ENCODE data around the gene BFSP2.
A peak's percentile ranks its signal among the peaks of the same experiment; 100 is the strongest.

Gene BFSP2

GRCh38 chr3:133419151-133419909, 19.5 kb downstream of the BFSP2 start:
- no peak for DNase-seq (ENCODE audit: low read depth)

DNA sequence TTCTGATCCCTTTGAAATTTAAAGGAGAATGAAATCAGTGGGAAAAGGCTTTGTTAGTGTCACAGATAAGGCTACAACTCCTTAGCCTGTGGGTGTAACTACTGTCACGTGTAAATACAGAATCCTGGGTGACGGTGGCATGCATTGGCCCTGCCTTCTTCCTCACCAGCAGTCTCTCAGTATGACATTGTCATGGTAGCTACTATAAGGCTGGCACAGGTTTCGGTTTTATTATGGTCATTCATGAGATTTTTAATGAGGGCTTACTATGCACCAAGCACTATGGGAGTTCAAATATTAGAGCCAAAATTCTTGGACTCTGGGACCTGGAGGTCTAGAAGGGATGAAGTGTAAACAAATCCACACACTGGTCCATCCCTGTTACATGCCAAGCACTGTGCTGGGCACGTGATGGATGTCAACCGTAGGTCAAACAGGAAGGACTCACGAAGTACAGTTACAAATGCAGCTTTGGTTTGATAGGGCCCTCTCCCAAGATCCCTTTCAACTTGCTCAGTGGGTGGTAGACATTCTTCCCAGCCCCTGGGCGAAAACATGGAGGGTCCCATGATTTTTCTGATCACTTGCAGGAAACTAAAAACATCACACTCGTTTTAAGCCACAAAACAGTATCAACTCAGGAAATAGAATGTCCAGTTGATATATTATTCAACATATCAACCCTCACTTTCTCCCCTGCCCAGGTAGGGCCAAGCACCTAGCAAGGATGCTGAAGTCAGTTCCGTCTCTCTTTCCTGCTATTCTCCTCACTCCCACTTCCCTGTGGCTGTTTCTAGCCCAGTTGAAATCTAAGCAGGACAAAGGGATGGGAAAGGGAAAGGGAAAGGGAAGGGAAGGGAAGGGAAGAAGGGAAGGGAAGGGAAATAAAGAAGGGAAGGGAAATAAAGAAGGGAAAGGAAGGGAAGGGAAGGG, 25.3 kb downstream of the BFSP2 start:
- no peak for DNase-seq (ENCODE audit: low read depth)

DNA sequence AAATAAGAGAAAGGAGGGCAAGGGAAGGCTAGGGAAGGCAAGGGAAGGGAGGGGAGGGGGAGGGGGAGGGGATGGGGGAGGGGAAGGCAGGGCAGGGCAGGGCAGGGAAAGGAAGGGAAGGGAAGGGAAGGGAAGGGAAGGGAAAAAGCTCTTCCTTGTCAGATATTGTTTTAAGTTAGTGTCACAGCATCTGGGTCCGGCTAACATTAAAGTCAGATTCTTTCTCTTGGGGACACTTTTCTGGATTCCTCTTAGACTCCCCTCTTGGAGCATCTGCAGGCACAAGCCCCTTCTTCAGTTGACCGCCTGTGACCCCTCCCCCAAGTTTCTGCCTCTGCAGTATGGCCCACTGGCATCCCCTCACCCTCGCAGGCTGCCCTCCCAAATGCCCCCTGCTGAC, 26.0 kb downstream of the BFSP2 start:
- DNase-seq (ENCODE audit: low read depth), result no peak

DNA sequence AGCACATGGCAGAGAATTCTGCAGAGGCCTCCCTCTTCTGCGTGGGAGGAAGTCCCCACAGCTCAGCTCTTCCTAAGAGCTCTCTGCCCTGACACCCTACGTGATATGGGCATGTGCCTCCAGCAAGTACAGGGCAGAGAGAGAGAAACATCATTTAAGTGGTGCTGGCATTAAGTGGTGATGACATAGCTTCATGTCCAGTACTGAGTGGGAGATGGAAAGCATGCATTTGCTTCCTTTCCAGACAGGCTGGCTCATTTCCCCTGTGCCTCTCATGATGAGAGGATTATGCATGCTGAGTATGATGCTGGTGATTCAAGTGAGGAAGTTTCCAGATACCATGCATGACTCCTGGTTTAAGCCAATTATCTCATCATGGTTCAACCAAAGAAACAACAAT, 26.9 kb downstream of the BFSP2 start:
- DNase-seq (ENCODE audit: low read depth), result no peak

GRCh38 chr3:133428552-133428951, 28.7 kb downstream of the BFSP2 start:
- no peak for DNase-seq (ENCODE audit: low read depth)

GRCh38 chr3:133429063-133429462, 29.2 kb downstream of the BFSP2 start:
- DNase-seq (ENCODE audit: low read depth), result no peak

- no peak for DNase-seq (ENCODE audit: low read depth)
These were observed 39.7 kb downstream of the BFSP2 start for GRCh38 chr3:133439563-133439962.

- DNase-seq (ENCODE audit: low read depth), result peak; percentile 43
These were observed 40.8 kb downstream of the BFSP2 start for GRCh38 chr3:133440652-133441051.

DNA sequence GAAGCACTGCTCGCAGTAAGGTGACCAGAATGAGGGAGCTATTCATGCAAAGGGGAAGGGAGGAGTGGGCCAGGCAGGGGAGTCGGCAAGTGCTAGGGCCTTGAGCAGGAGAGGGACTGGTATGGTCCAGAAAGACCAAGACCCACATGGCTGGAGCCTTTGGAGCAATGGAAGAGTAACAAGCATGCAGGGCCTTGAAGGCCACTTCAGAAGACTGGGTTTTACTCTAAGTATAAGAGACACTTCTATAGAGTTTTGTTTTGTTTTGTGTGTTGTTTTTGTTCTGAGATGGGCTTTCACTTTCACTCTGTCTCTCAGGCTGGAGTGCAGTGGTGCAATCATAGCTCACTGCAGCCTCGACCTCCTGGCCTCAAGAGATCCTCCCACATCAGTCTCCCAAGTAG, 42.0 kb downstream of the BFSP2 start:
- DNase-seq (ENCODE audit: low read depth), result no peak

- DNase-seq (ENCODE audit: low read depth), result no peak
These were observed 42.7 kb downstream of the BFSP2 start for GRCh38 chr3:133442518-133442917.

GRCh38 chr3:133443649-133444422, 44.0 kb downstream of the BFSP2 start:
- no peak for DNase-seq (ENCODE audit: low read depth)

- DNase-seq (ENCODE audit: low read depth), result no peak
These were observed 44.5 kb downstream of the BFSP2 start for GRCh38 chr3:133444423-133444774.

DNA sequence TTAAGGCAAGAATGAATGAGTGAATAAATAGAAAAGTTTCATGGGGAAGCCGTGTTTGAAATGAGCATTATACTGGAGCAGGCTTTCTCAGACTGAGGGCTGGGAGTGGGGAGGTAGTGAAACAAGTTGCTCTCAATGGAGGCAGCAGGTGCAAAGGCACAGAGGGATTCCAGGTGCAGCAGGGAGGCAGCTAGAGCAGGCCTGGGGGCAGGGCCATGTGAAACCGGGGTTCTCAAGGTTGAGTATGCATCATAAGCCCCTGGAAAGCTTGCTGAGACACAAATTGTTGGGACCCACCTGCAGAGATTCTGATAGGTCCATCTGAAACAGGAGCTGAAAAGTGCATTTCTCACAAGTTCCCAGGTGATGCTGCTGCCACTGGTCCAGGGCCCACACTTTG, 45.3 kb downstream of the BFSP2 start:
- no peak for DNase-seq (ENCODE audit: low read depth)

DNA sequence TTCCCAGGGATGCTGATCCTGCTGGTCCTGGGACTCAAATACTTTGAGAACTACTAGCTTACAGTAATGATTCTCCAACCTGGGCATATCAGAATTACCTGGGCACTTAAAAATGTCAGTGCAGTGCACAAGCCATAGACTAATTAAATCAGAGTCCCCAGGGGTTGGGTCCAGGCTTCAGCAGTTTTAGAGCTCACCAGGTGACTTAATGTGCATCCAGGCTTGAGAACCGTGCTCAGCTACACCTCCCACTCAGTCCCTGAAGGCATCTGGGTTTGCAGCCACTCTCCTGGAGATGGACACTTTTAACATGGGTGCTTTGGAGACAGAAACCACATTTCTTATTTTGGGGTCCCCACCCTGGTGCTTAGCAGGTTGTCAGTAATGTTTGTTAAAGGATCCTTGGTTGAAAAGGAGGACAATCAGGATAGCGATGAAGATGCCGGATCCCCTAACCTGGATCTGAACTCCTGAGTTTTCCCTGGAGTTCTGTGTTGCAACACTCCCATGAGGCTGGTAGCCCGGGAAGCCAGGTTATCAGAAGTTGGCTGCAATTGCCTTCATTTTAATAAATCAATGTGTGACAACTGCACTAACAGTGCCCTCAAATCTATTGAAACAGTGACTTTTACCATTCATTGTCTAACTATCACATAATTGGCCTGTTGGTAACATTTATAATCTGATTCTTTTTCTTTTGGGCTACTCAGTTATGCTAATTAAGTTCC, 48.1 kb downstream of the BFSP2 start:
- no peak for DNase-seq (ENCODE audit: low read depth)

DNA sequence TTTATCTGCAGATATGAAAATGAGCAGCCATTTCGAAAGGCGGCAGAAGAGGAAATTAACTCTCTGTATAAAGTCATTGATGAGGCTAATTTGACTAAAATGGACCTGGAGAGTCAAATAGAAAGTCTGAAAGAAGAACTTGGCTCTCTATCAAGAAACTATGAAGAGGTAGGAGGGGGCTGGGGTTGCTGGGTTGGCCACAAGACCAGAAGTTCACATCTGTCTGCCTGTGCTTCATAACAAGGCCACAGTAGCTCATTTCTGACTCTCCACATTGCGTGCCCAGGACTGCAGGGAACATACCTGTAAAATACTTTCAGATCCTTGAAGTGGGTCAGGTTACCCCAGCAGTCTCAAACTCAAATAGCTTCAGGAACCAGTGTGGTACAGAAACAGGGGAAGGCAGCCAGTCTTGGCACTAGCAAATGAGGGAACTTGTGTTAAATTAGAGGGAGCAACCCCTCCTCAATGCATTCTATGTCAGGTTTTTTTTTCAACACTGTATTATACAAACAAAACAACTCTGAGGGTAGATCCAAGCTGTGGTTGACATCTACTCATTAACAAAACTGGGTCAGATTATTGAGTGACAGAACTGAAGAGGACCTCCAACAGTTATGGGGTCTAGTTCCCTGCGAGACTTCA, 48.7 kb downstream of the BFSP2 start:
- no peak for DNase-seq (ENCODE audit: low read depth)

DNA sequence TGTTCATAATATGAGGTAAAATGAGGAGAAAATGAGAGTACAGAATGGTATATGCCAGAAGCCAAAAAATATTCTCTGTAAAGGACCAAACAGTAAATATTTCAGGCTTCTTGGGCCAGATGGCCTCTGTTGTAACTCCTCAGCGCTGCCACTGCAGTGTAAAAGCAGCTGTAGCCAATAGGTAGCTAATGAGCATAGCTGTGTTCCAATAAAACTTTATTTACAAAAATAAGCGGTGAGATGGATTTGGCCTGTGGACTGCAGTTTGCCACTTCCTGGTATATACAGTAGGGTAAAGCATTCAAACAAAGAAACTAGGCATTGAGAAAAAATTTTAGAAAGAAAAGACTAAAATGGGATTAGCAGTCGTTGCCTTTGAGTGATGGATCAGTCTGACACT, 51.5 kb downstream of the BFSP2 start:
- DNase-seq (ENCODE audit: low read depth), result no peak

GRCh38 chr3:133452641-133453319, 52.9 kb downstream of the BFSP2 start:
- DNase-seq (ENCODE audit: low read depth), result peak; percentile 28

GRCh38 chr3:133453383-133453782, 53.5 kb downstream of the BFSP2 start:
- no peak for DNase-seq (ENCODE audit: low read depth)

GRCh38 chr3:133455281-133455680, 55.4 kb downstream of the BFSP2 start:
- DNase-seq (ENCODE audit: low read depth), result no peak

DNA sequence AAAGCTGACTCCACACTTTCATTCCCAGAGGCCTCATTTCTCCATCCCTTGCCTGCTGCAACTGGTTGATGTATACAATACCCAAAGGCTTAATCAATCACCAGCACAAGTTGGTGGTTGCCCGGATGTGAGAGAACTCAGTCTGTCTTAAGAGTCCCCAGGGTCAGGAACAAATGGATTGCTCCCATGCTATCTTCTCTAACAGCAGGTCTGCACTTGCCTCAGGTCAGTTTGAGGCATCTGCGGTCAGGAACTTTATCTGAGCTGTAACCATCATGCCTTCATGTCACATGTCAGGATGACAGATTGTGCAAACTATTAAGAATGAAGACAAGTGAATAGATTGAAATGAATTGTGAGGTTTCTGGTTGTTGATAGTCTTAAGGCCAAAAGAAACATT, 56.1 kb downstream of the BFSP2 start:
- no peak for DNase-seq (ENCODE audit: low read depth)

DNA sequence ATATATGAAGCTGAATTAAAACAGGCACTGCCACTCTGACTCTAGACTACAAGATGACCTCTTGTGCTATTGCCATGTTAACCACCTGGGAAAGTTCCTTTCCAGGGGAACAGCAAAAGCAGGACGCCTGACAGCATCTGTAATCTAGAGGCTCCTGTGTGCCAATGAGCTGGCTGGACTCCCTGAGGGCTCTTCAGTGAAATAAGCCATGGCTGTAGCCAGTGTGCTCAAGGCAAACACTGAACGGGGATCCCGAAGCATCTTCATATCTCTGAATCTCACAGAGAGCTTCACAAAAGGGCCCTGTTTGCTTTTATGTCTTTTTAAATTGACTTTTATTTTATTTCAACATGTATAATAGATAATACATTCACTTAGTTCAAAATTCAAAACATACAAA, 57.2 kb downstream of the BFSP2 start:
- no peak for DNase-seq (ENCODE audit: low read depth)

All from fibroblast of gingiva (primary cell).